Astrocyte of the cerebellum (primary cell): ENCODE results near the gene ACLY.

Experiments used
- DNase-seq: peaks from one replicate; pipeline ENCODE4 v3.0.0-alpha.2; 2011; ENCODE audit warnings: low read depth
- H3K4me3 ChIP-seq: 2 replicates; pipeline ENCODE4 v1.5.1; 2011; ENCODE audit warnings: mild to moderate bottlenecking, low read depth, low read length, moderate library complexity
- CTCF ChIP-seq: IDR thresholded peaks from 2 replicates; pipeline ENCODE4 v1.5.1; 2012; ENCODE audit warnings: low read length, low read depth, moderate library complexity, mild to moderate bottlenecking; ENCODE audit errors: missing control alignments
- in situ Hi-C: cut with HindIII; loops from 2 replicates; pipeline ENCODE4 v1.10.0; 2017; ENCODE audit warnings: low sequenced_read_pairs

The ACLY gene

GRCh38 chr17:41917679-41918313 lies 955 bp downstream of the ACLY start:
- in situ Hi-C loops = no loop called here
- TF ChIP-seq CTCF = no peak
- peak overlapping the region; percentile 93 for H3K4me3 ChIP-seq
- no peak for DNase-seq

GRCh38 chr17:41917192-41917591 lies 1.6 kb downstream of the ACLY start:
- no peak for TF ChIP-seq CTCF
- DNase-seq = peak; percentile 38
- in situ Hi-C loops = no loop called here
- H3K4me3 ChIP-seq = peak overlapping the region; percentile 93

GRCh38 chr17:41915566-41915965 lies 3.2 kb downstream of the ACLY start:
- H3K4me3 ChIP-seq = peak overlapping the region; percentile 5
- in situ Hi-C loops = no loop called here
- no peak for DNase-seq
- no peak for TF ChIP-seq CTCF

- in situ Hi-C loops = no loop called here
- peak overlapping the region; percentile 5 for H3K4me3 ChIP-seq
- TF ChIP-seq CTCF = no peak
- DNase-seq = no peak
These were observed 3.7 kb downstream of the ACLY start for GRCh38 chr17:41915020-41915419.

- in situ Hi-C loops = no loop called here
- H3K4me3 ChIP-seq = no peak overlapping the region
- TF ChIP-seq CTCF = no peak
- no peak for DNase-seq
These were observed 4.4 kb downstream of the ACLY start for GRCh38 chr17:41914358-41914766.

- no peak overlapping the region for H3K4me3 ChIP-seq
- in situ Hi-C loops = no loop called here
- TF ChIP-seq CTCF = no peak
- DNase-seq = no peak
These were observed 5.0 kb downstream of the ACLY start for GRCh38 chr17:41913798-41914197.
